ENCODE results near the gene PCDH19. TPM values are rescaled to one million over a fixed set of nuclear protein-coding genes. Genes with fewer than 3 reads are reported as not detected.
"Not testable (repeated sequence)": the region's sequence is repeated elsewhere in the genome, so short reads cannot be mapped to it uniquely, and the experiment has no call there.

PCDH19 gene, protein sequence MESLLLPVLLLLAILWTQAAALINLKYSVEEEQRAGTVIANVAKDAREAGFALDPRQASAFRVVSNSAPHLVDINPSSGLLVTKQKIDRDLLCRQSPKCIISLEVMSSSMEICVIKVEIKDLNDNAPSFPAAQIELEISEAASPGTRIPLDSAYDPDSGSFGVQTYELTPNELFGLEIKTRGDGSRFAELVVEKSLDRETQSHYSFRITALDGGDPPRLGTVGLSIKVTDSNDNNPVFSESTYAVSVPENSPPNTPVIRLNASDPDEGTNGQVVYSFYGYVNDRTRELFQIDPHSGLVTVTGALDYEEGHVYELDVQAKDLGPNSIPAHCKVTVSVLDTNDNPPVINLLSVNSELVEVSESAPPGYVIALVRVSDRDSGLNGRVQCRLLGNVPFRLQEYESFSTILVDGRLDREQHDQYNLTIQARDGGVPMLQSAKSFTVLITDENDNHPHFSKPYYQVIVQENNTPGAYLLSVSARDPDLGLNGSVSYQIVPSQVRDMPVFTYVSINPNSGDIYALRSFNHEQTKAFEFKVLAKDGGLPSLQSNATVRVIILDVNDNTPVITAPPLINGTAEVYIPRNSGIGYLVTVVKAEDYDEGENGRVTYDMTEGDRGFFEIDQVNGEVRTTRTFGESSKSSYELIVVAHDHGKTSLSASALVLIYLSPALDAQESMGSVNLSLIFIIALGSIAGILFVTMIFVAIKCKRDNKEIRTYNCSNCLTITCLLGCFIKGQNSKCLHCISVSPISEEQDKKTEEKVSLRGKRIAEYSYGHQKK (N-terminal part only)
- 1 to 10 TPM in 2 of 4 donors, under 1 TPM in 2; 0.38 to 2.7 (median 1.4) TPM for total RNA-seq

DNA sequence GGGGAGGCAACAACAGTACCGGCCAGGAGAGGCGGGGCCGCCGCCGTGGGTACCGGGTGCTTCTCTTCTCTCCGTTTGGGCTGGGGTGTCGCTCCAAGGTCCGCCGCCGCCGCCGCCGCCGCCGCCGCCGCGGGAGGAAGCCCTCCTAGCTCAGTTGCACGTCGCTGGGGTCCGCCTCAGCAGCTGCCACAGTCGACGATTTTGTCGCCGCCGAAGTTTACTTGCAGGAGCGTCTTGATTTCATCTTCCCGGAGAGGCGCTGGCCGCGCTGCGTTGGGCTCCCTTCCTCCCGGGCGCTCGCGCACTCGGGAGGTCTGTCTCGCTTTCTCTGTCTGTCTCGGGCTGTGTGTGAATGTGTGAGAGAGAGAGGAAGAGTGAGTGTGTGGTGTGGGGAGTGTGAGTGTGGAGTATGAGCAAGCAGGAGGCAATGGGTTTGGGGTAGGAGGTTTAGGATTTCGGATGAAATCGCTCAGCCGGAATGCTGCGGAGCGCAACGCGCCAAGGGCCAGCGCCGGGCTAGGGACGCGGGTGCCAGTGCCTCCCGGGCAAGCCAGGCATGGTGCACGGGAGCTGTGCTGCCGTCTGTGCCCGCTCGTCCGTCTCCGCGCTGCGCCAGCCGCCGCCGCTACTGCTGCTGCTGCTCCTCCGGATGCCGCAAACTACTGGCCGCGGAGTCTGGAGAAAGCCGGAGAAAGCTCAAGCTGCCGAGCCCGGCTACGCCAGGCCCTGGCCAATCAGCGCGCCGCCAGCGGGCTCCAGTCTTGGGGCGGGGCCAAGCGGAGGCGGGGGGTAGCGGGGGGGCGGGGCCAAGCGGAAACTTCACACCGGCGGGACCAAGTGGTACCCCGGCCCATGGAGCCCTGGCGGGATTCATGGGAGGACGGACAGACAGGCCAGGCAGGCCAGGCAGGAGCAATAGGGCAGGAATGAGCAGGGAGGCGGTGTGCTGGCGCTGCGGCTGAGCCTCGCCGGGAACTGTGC, at the start of gene PCDH19:
Gene PCDH19 (minus strand): TSS at position 664 of the 981 bp plus-strand sequence. CDS start 1,676 bp downstream, outside the sequence.
- intact Hi-C loops (cut with DNase I; ENCODE audit: low total_unique reads) = no loop called here
- TF ChIP-seq, protein P1, sequence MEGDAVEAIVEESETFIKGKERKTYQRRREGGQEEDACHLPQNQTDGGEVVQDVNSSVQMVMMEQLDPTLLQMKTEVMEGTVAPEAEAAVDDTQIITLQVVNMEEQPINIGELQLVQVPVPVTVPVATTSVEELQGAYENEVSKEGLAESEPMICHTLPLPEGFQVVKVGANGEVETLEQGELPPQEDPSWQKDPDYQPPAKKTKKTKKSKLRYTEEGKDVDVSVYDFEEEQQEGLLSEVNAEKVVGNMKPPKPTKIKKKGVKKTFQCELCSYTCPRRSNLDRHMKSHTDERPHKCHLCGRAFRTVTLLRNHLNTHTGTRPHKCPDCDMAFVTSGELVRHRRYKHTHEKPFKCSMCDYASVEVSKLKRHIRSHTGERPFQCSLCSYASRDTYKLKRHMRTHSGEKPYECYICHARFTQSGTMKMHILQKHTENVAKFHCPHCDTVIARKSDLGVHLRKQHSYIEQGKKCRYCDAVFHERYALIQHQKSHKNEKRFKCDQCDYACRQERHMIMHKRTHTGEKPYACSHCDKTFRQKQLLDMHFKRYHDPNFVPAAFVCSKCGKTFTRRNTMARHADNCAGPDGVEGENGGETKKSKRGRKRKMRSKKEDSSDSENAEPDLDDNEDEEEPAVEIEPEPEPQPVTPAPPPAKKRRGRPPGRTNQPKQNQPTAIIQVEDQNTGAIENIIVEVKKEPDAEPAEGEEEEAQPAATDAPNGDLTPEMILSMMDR (IDR thresholded peaks at IDR 0.05) = no peak
- TF ChIP-seq POLR2A (IDR thresholded peaks at IDR 0.05) = no peak
- no peak for DNase-seq (ENCODE audit: low spot score in 2 of 2)
- H3K4me3 ChIP-seq (ENCODE audit: low read depth, poor library complexity, severe bottlenecking) = no peak within 1 kb of the TSS
- 1 to 45% methylated on average over 42 to 75 of the region's 91 CpGs for WGBS, 2 donors

DNA sequence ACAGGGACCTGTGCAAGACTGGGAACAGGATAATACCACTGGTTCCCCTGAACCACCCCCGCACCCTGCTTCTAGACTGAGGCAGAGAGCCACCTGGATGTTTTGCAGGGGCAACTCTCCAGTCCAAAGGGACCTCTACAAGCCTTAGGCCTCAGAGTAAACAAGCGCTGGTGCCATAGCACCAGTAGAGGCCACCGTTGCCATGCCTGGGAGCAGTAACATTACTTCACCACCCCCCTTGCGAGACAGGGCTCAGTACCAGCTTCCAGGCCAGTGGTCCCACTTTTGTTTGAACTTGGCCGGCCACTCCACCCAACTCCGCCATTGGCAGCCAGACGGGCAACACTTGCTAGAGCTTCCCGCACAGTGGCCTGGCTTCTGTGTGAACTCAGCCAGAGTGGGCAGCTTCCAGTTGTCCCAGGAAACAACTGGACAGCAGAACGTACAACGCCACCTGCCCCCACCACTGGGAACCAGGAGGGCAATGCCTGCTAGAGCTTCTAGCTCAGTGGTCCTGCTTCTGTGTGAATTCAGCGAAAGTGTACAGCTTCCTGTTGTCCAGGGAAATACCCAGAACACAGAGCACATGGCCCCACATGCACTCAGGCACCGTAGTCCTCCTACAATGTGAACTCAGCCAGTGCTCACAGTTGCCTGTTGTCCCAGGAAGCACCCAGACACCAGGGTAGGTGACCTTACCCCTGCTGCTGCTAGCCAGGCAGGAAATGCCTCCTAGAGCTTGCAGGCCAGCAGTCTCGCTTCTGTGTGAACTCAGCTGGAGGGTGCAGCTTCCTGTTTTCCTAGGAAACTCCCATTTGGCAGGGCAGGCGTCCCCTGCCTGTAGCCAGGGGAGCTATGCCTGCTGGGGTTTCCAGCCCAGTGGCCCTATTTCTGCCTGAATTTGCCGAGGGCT, 39.9 kb upstream of the PCDH19 start:
- H3K4me3 ChIP-seq (ENCODE audit: low read depth, poor library complexity, severe bottlenecking) = no peak overlapping the region
- 67 to 100% methylated on average over 3 to 15 of the region's 15 CpGs for WGBS, 2 donors
- intact Hi-C loops (cut with DNase I; ENCODE audit: low total_unique reads) = no loop called here
- DNase-seq (ENCODE audit: low spot score in 2 of 2) = peak in 1 of 2 donors; percentile 12
- no peak for TF ChIP-seq POLR2A (IDR thresholded peaks at IDR 0.05)
- TF ChIP-seq, protein P1 (IDR thresholded peaks at IDR 0.05) = no peak

DNA sequence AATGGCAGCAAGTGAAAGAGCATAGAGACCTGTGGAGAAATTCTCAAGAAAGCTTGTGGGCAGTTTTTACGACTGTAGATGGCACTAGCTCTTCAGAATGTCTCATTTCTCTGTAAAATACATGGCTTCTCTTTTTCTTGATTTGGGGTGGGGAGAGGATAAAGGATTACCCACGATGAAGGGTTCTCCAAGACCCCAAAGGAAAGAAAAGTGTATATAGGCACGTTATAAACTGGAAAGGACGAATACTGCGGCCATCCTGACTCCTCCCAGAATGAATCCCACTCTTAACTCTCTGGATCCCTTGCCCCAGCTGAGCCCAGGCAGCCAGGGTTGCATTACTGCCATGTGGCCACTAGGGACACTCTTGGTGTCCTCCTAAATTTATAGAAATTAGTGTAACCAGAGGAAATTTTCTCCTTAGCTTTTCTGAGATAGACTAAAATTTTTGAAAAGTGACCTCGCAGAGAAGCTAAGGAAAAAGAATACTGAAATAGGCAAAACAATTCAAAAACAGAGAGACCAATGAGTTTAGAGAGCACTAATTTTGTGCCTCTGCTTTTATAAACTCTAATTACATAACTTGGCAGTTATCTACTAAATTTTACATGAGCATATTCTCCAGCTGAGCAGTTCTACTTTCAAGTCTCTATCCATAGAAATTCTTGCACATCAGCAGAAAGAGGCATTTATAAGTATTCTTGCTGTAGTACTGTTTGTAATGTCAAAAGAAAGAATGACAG, 37.8 kb upstream of the PCDH19 start:
- intact Hi-C loops (cut with DNase I; ENCODE audit: low total_unique reads) = no loop called here
- 0 to 5% methylated on average over 6 of the region's 6 CpGs for WGBS, 2 donors
- H3K4me3 ChIP-seq (ENCODE audit: low read depth, poor library complexity, severe bottlenecking) = no peak overlapping the region
- peak; percentile 13 to 88 for DNase-seq (ENCODE audit: low spot score in 2 of 2)
- TF ChIP-seq, protein P1 (IDR thresholded peaks at IDR 0.05) = no peak
- TF ChIP-seq POLR2A (IDR thresholded peaks at IDR 0.05) = no peak

DNA sequence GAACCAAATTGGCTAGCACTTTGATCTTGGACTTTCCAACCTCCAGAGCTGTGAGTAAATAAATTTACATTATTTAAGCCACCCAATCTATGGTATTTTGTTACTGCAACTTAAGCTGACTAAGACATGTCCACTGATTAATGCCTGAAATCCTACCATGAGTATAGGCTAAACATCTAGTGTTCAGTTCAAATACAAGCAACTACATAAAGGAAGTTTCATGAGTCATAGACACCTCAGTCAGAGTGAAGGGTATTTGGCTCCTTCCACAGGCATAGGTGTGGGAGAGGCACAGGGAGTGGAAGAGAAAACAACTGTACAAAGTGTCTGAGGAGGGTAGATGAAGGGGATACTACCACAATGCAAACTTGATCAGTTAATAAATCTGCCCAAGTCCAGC, 35.5 kb upstream of the PCDH19 start:
- no peak overlapping the region for H3K4me3 ChIP-seq (ENCODE audit: low read depth, poor library complexity, severe bottlenecking)
- DNase-seq (ENCODE audit: low spot score in 2 of 2) = no peak
- TF ChIP-seq, protein P1 (IDR thresholded peaks at IDR 0.05) = no peak
- no peak for TF ChIP-seq POLR2A (IDR thresholded peaks at IDR 0.05)
- intact Hi-C loops (cut with DNase I; ENCODE audit: low total_unique reads) = no loop called here

DNA sequence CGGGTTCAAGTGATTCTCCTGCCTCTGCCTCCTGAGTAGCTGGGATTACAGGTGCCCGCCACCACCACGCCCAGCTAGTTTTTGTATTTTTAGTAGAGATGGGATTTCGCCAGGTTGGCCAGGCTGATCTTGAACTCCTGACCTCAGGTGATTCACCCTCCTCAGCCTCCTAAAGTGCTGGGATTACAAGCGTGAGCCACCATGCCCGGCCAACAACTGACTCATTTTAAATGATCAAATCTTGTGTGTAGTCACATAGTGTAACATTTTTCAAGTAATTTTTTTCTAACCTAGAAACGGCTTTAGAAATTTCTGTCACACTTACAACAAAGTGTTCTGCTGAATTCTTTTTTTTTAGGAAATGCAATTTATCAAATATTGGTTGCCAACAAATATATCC, 31.2 kb upstream of the PCDH19 start:
- H3K4me3 ChIP-seq (ENCODE audit: low read depth, poor library complexity, severe bottlenecking); DNase-seq (ENCODE audit: low spot score in 2 of 2); intact Hi-C loops (cut with DNase I; ENCODE audit: low total_unique reads): not testable (repeated sequence)
- 63 to 71% methylated on average over 7 of the region's 7 CpGs for WGBS, 2 donors

Data from lower leg skin (tissue), 4 donors.